KOPT-K1 (cell line): ENCODE measurements around the gene PLCB4.

Source experiments
- H3K27ac ChIP-seq: fragments of 200-600 bp; sonication (generic); 2 replicates; pipeline ENCODE4 v1.5.1; 2016; ENCODE audit warnings: antibody characterized with exemption, mild to moderate bottlenecking, low read depth, low read length; ENCODE audit not compliant: poor library complexity, severe bottlenecking
- H3K36me3 ChIP-seq: fragments of 200-600 bp; sonication (generic); 2 replicates; pipeline ENCODE4 v1.5.1; 2017; ENCODE audit warnings: antibody characterized with exemption, mild to moderate bottlenecking, low read length, moderate library complexity; ENCODE audit not compliant: insufficient read depth
- H3K9me3 ChIP-seq: fragments of 200-600 bp; sonication (generic); 2 replicates; pipeline ENCODE4 v1.5.1; 2017; ENCODE audit warnings: antibody characterized with exemption, low read length, mild to moderate bottlenecking; ENCODE audit not compliant: insufficient read depth, poor library complexity, severe bottlenecking

PLCB4 gene

GRCh38 chr20:9348747-9349146, 279.9 kb downstream of the PLCB4 start:
- H3K27ac ChIP-seq = no peak overlapping the region
- H3K36me3 ChIP-seq = no peaks in the 10 kb centered on the region
- H3K9me3 ChIP-seq = no peaks in the 10 kb centered on the region

- H3K9me3 ChIP-seq = no peaks in the 10 kb centered on the region
- H3K27ac ChIP-seq = no peak overlapping the region
- H3K36me3 ChIP-seq = no peaks in the 10 kb centered on the region
Observed at GRCh38 chr20:9349249-9349648, 280.4 kb downstream of the PLCB4 start.

GRCh38 chr20:9352739-9353138, 283.9 kb downstream of the PLCB4 start:
- no peak overlapping the region for H3K27ac ChIP-seq
- no peaks in the 10 kb centered on the region for H3K9me3 ChIP-seq
- H3K36me3 ChIP-seq = no peaks in the 10 kb centered on the region

- Histone ChIP-seq H3K36me3 (no peaks in the 10 kb centered on the region), H3K9me3 (no peaks in the 10 kb centered on the region), H3K27ac (no peak overlapping the region)
Observed at GRCh38 chr20:9353180-9353915, 284.5 kb downstream of the PLCB4 start.

GRCh38 chr20:9353916-9354276, 285.0 kb downstream of the PLCB4 start:
- H3K27ac ChIP-seq = no peak overlapping the region
- H3K9me3 ChIP-seq = no peaks in the 10 kb centered on the region
- H3K36me3 ChIP-seq = no peaks in the 10 kb centered on the region

- H3K36me3 ChIP-seq = no peaks in the 10 kb centered on the region
- no peaks in the 10 kb centered on the region for H3K9me3 ChIP-seq
- no peak overlapping the region for H3K27ac ChIP-seq
Observed at GRCh38 chr20:9354579-9354978, 285.7 kb downstream of the PLCB4 start.

GRCh38 chr20:9358001-9358400, 289.1 kb downstream of the PLCB4 start:
- Histone ChIP-seq H3K36me3 (no peaks in the 10 kb centered on the region), H3K27ac (no peak overlapping the region), H3K9me3 (no peaks in the 10 kb centered on the region)

- H3K9me3 ChIP-seq = no peaks in the 10 kb centered on the region
- H3K27ac ChIP-seq = no peak overlapping the region
- no peaks in the 10 kb centered on the region for H3K36me3 ChIP-seq
Observed at GRCh38 chr20:9359561-9360308, 290.8 kb downstream of the PLCB4 start.

- Histone ChIP-seq H3K9me3 (no peaks in the 10 kb centered on the region), H3K27ac (no peak overlapping the region), H3K36me3 (no peaks in the 10 kb centered on the region)
Observed at GRCh38 chr20:9360431-9360830, 291.5 kb downstream of the PLCB4 start.

- Histone ChIP-seq H3K27ac (no peak overlapping the region), H3K36me3 (no peaks in the 10 kb centered on the region)
Observed at GRCh38 chr20:9363673-9364072, 294.8 kb downstream of the PLCB4 start.

GRCh38 chr20:9367328-9367727, 298.4 kb downstream of the PLCB4 start:
- no peaks in the 10 kb centered on the region for H3K9me3 ChIP-seq
- no peak overlapping the region for H3K27ac ChIP-seq
- H3K36me3 ChIP-seq = no peaks in the 10 kb centered on the region

More at GRCh38 chr20:9363673-9364072, 294.8 kb downstream of the PLCB4 start:
- H3K9me3 ChIP-seq = no peaks in the 10 kb centered on the region

GRCh38 chr20:9367746-9368145, 298.9 kb downstream of the PLCB4 start:
- Histone ChIP-seq H3K27ac (no peak overlapping the region), H3K36me3 (no peaks in the 10 kb centered on the region), H3K9me3 (no peaks in the 10 kb centered on the region)

- H3K27ac ChIP-seq = no peak overlapping the region
- H3K9me3 ChIP-seq = no peaks in the 10 kb centered on the region
- H3K36me3 ChIP-seq = no peaks in the 10 kb centered on the region
Observed at GRCh38 chr20:9368893-9369292, 300.0 kb downstream of the PLCB4 start.

GRCh38 chr20:9369557-9369956, 300.7 kb downstream of the PLCB4 start:
- Histone ChIP-seq H3K9me3 (no peaks in the 10 kb centered on the region), H3K36me3 (no peaks in the 10 kb centered on the region), H3K27ac (no peak overlapping the region)

GRCh38 chr20:9374072-9374471, 305.2 kb downstream of the PLCB4 start:
- H3K27ac ChIP-seq = no peak overlapping the region
- H3K36me3 ChIP-seq = no peaks in the 10 kb centered on the region

GRCh38 chr20:9374480-9374879, 305.6 kb downstream of the PLCB4 start:
- Histone ChIP-seq H3K9me3 (no peaks in the 10 kb centered on the region), H3K36me3 (no peaks in the 10 kb centered on the region), H3K27ac (no peak overlapping the region)

More at GRCh38 chr20:9374072-9374471, 305.2 kb downstream of the PLCB4 start:
- no peaks in the 10 kb centered on the region for H3K9me3 ChIP-seq
